Lower leg skin (tissue), 4 donors: ENCODE measurements around the gene ADGRA1. TPM values are rescaled to one million over a fixed set of nuclear protein-coding genes. Genes with fewer than 3 reads are reported as not detected.

ENCODE experiments used
- DNase-seq, 2 donors: peaks; one replicate each; pipeline ENCODE4 v3.0.0-alpha.2; 2019; ENCODE audit warnings: low spot score in 2 of 2
- H3K4me3 ChIP-seq: fragments of 200-600 bp; sonication (generic); 2 replicates; pipeline ENCODE4 v1.5.1; 2017; ENCODE audit warnings: mild to moderate bottlenecking, low read depth; ENCODE audit not compliant: poor library complexity, severe bottlenecking
- POLR2A ChIP-seq, 2 donors: fragments of 450-650 bp; IDR thresholded peaks; one replicate each; pipeline ENCODE4 v1.6.1; 2016 to 2017; ENCODE audit warnings: antibody characterized with exemption in 2 of 2, mild to moderate bottlenecking in 1 of 2, moderate library complexity in 1 of 2
- WGBS, 2 donors: methylation state at CpG; one replicate each; pipeline ENCODE4 v1.1.5; 2018; 5-methylcytosine and 5-hydroxymethylcytosine counted together
- intact Hi-C: fragments of 100-400 bp; cut with DNase I; formaldehyde crosslinking; loops from one replicate; pipeline ENCODE4 v1.15.0; 2023; ENCODE audit warnings: low total_unique reads
- total RNA-seq, 4 donors: library from RNA; depleted of rRNA; stranded (reverse); fragments of >200 nt; gene quantifications; one replicate each; pipeline ENCODE4 v1.1.0, GENCODE V29; 2016
- TF ChIP-seq, protein P1 (sequence below), 3 donors: fragments of 450-650 bp; IDR thresholded peaks; one replicate each; pipeline ENCODE4 v1.5.1; 2016; ENCODE audit warnings: antibody characterized with exemption in 3 of 3, mild to moderate bottlenecking in 3 of 3, moderate library complexity in 2 of 3

Gene ADGRA1
- total RNA-seq, 4 donors from 2014 or later, result not detected

DNA sequence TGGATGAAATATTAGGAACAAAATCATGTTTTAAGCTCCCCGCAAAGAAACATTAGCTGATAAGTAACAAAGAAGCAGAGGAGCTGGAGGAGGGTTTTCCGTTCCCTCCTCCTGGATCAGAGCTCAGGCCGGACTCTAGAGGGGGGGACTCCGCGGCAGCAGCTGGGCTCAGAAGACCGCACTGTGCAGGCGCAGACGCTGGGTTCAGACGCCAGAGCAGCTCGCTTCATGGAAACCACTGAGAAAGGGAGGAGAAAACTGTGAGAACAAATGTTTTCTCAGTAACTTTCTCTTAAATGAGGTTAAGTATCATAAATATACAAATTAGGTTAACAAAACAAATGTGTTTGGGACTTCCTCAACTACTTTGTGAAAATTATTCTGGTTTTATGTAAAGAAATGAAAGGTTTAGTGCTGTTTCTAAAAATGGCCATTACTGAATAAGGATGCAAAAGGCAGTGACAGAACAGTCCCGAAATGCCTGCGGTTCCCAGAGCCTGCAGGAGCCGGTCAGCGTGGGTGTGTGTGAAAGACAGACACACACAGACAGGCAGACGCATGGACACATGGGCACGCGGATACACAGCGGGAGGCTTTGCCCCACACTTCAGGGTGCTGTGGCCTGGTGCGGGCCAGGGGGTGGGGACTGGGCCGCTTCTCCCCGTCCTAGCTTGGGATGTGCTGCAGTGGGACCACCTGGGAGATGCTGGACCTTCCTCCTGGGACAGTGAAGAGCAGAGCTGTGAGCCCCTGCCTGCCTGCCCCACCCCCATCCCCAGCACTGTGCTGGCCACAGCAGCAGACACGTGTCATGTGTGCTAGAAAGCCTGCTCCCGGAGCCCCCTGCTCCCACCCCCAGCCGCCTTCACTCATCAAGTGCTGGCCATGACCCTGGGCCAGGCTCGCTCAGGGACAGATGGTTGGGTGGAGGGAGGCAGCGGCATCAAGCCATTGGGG lies 20.3 kb upstream of the ADGRA1 start:
- no peak for DNase-seq
- WGBS, 2 donors, result 62 to 68% methylated on average over 23 to 26 of the region's 26 CpGs
- H3K4me3 ChIP-seq, result no peak overlapping the region
- TF ChIP-seq, protein P1, sequence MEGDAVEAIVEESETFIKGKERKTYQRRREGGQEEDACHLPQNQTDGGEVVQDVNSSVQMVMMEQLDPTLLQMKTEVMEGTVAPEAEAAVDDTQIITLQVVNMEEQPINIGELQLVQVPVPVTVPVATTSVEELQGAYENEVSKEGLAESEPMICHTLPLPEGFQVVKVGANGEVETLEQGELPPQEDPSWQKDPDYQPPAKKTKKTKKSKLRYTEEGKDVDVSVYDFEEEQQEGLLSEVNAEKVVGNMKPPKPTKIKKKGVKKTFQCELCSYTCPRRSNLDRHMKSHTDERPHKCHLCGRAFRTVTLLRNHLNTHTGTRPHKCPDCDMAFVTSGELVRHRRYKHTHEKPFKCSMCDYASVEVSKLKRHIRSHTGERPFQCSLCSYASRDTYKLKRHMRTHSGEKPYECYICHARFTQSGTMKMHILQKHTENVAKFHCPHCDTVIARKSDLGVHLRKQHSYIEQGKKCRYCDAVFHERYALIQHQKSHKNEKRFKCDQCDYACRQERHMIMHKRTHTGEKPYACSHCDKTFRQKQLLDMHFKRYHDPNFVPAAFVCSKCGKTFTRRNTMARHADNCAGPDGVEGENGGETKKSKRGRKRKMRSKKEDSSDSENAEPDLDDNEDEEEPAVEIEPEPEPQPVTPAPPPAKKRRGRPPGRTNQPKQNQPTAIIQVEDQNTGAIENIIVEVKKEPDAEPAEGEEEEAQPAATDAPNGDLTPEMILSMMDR (IDR thresholded peaks at IDR 0.05), result no peak
- TF ChIP-seq POLR2A (IDR thresholded peaks at IDR 0.05), result no peak
- intact Hi-C loops, result no loop called here

DNA sequence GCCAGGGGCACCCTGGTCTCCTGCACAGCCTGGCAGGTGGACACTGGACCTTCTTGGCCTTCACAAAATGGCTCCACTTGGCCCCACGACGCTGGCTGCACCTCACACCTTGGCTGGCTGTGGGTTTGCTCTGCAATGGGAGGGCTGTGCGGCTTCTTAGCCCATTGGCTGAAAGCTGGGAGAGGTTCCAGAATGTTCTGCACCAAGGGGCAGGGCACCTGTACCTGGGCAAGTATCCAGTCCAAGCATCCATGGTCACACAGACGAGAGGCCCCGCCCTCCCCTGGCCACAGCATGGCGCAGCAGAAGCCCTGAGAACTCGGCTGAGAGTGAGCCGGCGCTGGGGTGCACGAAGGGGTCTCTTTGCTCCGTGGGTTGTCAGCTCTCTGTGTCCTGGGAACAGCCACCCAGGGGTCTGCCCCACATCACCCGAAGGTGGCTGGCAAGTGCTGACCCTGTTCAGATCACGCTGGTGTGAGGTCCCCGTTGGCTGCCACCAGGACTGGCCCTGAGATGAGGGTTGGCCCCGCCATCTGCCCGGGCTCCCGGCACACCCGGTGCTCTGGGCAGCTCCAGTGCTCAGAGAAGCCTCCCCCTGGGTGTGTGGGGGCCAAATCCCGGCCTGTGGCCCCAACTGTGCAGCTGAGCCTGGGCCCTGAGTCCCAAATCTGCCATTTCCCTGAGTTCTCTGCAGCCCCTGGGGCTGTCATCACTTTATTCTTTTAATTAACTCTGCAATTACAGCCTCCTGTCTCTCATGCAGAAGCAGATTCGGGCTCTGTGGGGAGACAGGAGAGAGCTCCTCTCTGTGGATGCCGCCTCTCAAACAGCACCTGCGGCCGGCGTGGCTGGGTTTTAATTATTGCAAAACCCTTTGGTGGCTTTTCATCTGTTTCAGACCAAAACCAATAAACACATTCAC lies 19.4 kb upstream of the ADGRA1 start:
- TF ChIP-seq POLR2A (IDR thresholded peaks at IDR 0.05), result no peak
- TF ChIP-seq, protein P1 (IDR thresholded peaks at IDR 0.05), result no peak
- no peak for DNase-seq
- no peak overlapping the region for H3K4me3 ChIP-seq
- intact Hi-C loops, result no loop called here
- WGBS, 2 donors, result 73% methylated on average over 17 of the region's 24 CpGs

DNA sequence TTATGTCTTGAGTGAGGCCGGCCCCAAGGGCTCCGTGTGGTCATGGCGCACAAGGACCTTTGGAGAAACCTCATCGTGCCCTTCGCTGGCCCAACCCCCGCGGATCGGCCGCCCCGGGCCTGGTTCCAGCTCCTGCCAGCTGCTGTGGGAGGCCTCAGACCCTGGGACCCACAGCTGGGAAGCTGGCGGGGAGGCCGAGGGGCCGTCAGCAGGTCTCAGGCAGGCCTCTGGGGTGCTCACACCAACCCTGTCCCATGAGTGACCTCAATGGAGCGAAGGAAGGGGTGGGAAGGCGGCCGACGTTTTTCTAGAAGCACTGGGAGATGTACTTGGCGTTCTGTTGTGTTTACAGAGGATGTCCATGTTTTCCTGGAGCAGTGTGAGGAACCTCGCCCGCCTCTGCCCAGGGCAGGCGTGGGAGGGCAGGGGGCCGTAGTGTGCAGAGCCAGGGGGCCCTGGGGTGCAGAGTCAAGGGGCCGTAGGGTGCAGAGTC lies 18.6 kb upstream of the ADGRA1 start:
- no peak overlapping the region for H3K4me3 ChIP-seq
- intact Hi-C loops, result no loop called here
- TF ChIP-seq, protein P1 (IDR thresholded peaks at IDR 0.05), result no peak
- TF ChIP-seq POLR2A (IDR thresholded peaks at IDR 0.05), result no peak
- no peak for DNase-seq
- 65 to 71% methylated on average over 22 to 23 of the region's 23 CpGs for WGBS, 2 donors

DNA sequence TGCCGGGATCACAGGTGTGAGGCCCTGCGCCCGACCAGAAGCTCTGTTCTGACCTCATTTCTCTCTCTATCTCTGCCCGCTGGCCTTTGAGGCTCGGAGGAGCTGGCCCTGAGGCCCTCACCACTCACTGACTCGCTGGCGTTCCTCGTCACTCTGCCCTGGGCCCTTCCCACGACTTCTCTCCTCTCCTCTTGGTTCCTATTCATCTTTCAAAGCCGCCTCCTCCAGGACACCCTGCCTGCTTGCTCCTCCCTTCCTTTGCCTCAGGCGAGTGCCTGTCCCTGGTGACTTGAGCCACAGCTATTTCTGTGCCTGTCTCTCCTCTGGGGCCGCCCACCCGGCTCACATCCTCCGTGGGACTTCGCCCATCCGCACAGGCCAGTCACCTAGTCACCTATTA lies 17.3 kb upstream of the ADGRA1 start:
- H3K4me3 ChIP-seq, result no peak overlapping the region
- no peak for TF ChIP-seq POLR2A (IDR thresholded peaks at IDR 0.05)
- TF ChIP-seq, protein P1 (IDR thresholded peaks at IDR 0.05), result no peak
- intact Hi-C loops, result no loop called here
- no peak for DNase-seq
- WGBS, 2 donors, result 66 to 67% methylated on average over 16 of the region's 16 CpGs

DNA sequence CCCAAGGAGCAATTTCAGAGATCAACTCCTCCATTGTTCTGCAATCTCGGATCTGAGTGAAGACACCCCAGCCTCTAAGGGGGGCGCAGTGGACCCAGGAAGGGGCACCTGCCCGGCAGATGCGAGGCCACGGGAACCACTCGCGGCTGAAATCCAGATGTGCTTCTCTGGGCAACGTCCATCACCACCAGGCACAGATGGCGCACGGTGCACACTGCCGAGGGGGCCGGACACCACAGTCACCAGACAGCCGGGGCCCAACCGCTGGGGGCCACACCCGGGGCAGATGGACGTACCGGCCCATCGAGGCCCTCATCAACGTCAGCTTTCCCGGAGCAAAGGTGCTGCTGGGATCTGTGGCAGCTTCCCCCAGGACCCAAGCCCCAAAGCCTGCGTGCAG lies 16.9 kb upstream of the ADGRA1 start:
- intact Hi-C loops, result no loop called here
- no peak for DNase-seq
- TF ChIP-seq, protein P1 (IDR thresholded peaks at IDR 0.05), result no peak
- TF ChIP-seq POLR2A (IDR thresholded peaks at IDR 0.05), result no peak
- H3K4me3 ChIP-seq, result no peak overlapping the region
- 72 to 77% methylated on average over 16 to 20 of the region's 21 CpGs for WGBS, 2 donors
